Lower lobe of right lung (tissue), 2 donors: ENCODE data around the gene LRRN4. TPM values are rescaled to one million over a fixed set of nuclear protein-coding genes. Genes with fewer than 3 reads are reported as not detected.

Source experiments
- ATAC-seq, 2 donors: fragments of 200-7000 bp; cut with Tn5 transposase; one replicate each; pipeline ENCODE4 v1.9.1; 2020 to 2022; ENCODE audit warnings: mild to moderate bottlenecking in 2 of 2, moderate library complexity in 2 of 2
- DNase-seq: peaks from one replicate; pipeline ENCODE4 v3.0.0-alpha.2; 2020
- H3K27ac ChIP-seq: fragments of 200-600 bp; one replicate; pipeline ENCODE4 v1.8.0; 2022
- H3K27me3 ChIP-seq: fragments of 200-600 bp; one replicate; pipeline ENCODE4 v1.8.0; 2022; ENCODE audit warnings: low read depth
- H3K36me3 ChIP-seq: fragments of 200-600 bp; one replicate; pipeline ENCODE4 v1.8.0; 2022; ENCODE audit warnings: mild to moderate bottlenecking
- H3K4me1 ChIP-seq: fragments of 200-600 bp; one replicate; pipeline ENCODE4 v1.8.0; 2022
- H3K4me3 ChIP-seq: fragments of 200-600 bp; one replicate; pipeline ENCODE4 v1.8.0; 2022; ENCODE audit warnings: mild to moderate bottlenecking
- H3K9me3 ChIP-seq: fragments of 200-600 bp; one replicate; pipeline ENCODE4 v1.8.0; 2022
- intact Hi-C: fragments of 100-400 bp; cut with DNase I; formaldehyde crosslinking; loops from one replicate; pipeline ENCODE4 v1.11.0; 2022
- total RNA-seq: library from RNA; stranded (reverse); fragmentation: NEBNext Ultra II Directional; extraction: Animal tissue kit (Norgen Biotek cat#: 25700); gene quantifications from one replicate; pipeline ENCODE4 v1.2.1, GENCODE V29; 2021
- TF ChIP-seq, protein P1 (sequence below): fragments of 200-600 bp; IDR thresholded peaks from one replicate; pipeline ENCODE4 v1.8.0; 2022; ENCODE audit warnings: antibody characterized with exemption, mild to moderate bottlenecking
- donor health status: DM: no; HTN: yes; CAD: no; lungs with severe emphysema.

Gene LRRN4
- total RNA-seq, 1 donor from 2014 or later = 42.6 TPM

DNA sequence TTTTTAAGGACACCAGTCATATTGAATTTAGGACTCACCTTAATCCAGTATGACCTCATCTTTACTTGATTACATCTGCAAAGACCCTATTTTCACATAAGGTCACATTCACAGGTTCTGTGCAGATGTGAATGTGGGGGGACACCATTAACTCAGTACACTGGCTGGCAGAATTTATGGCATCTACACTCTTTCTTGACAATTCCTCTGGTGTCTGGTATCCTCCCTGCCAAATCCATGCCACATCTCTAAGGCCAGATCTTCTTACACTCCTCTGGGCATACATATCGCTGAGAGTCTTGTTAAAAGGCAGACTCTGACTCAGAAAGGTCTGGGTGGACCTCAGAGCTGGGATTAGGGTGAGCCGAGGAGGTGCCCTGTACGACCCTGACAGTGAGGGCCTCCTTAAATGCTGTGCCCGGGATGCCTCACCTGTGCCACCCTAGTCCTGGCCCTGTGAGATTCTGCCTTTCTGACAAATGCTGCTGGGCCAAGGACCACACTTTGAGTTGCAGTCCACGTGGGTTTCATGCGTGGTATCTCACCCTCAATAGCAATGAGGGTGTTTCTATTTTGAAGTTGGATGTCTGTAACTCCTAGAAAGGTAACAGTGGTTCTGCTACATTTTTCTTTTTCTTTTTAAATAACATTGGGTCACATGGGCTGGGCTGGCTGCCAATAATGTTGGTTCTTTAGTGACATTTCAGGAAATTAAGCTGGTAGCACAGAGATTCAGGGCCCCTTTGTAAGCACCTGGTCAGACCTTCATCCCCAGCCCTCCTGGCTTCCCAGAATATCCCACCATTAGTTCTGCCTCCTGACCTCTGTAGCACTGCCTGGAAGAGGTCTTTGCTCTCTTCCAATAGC, 17.2 kb upstream of the LRRN4 start:
- peak; percentile 27 to 35 for ATAC-seq
- H3K27ac ChIP-seq = no peak overlapping the region

DNA sequence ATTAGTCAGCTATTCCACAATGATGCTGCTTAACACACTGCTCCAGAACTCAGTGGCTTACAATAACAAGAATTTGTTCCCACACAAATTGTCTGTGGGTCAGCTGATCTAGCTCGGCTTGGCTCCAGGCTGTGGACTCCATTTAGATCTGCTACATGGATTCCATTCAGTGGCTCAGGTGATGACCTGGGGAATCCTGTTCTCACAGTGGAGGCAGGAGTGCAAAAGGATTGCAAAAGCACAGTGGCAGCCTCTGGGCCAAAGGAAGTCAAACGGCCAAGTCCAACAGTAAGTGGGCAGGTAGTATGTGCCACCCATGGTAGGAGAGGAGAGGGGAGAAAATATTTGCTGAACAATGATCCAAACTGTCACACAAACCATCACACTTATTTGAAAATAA, 15.8 kb upstream of the LRRN4 start:
- DNase-seq (no peak), ATAC-seq (no peak)
- no peaks in the 10 kb centered on the region for H3K27me3 ChIP-seq
- TF ChIP-seq, protein P1, sequence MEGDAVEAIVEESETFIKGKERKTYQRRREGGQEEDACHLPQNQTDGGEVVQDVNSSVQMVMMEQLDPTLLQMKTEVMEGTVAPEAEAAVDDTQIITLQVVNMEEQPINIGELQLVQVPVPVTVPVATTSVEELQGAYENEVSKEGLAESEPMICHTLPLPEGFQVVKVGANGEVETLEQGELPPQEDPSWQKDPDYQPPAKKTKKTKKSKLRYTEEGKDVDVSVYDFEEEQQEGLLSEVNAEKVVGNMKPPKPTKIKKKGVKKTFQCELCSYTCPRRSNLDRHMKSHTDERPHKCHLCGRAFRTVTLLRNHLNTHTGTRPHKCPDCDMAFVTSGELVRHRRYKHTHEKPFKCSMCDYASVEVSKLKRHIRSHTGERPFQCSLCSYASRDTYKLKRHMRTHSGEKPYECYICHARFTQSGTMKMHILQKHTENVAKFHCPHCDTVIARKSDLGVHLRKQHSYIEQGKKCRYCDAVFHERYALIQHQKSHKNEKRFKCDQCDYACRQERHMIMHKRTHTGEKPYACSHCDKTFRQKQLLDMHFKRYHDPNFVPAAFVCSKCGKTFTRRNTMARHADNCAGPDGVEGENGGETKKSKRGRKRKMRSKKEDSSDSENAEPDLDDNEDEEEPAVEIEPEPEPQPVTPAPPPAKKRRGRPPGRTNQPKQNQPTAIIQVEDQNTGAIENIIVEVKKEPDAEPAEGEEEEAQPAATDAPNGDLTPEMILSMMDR = no peak
- H3K9me3 ChIP-seq = no peaks in the 10 kb centered on the region
- H3K4me3 ChIP-seq = no peak overlapping the region
- intact Hi-C loops = no loop called here
- H3K36me3 ChIP-seq = no peaks in the 10 kb centered on the region
- peaks cover 6% of the 10 kb centered on the region for H3K4me1 ChIP-seq
- H3K27ac ChIP-seq = no peak overlapping the region

More for the DNA sequence above, 17.2 kb upstream of the LRRN4 start:
- H3K4me3 ChIP-seq = no peak overlapping the region
- TF ChIP-seq, protein P1 = no peak
- DNase-seq = no peak
- no peaks in the 10 kb centered on the region for H3K27me3 ChIP-seq
- H3K9me3 ChIP-seq = no peaks in the 10 kb centered on the region
- H3K36me3 ChIP-seq = no peaks in the 10 kb centered on the region
- intact Hi-C loops = no loop called here
- peaks cover 6% of the 10 kb centered on the region for H3K4me1 ChIP-seq

DNA sequence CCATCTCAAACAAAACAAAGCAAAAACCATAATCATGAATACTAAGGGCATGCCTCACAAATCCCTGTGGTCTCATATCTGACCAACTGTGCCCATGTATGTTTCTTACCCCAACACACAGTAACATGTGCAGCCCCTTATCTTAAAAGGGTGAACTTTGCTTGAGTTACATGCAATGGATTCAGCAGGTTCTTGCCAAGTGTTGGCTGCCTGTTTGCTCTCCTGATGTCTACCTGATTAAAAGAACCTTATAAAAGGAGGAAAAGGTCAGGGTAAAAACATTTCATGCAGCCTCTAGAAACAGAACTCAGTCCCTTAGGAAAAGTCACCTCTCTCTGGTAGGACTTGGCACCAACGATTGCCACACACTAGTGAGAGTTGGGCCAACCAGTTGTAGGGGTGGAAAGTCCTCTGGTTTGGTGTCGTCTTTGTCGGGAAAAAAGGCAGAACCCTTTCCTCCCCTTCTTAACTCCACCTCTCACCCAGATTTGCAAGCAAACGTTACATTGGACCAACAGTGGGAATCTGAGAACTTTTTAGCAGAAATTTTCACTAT, 14.0 kb upstream of the LRRN4 start:
- no peak overlapping the region for H3K27ac ChIP-seq
- H3K27me3 ChIP-seq = no peaks in the 10 kb centered on the region
- DNase-seq = no peak
- intact Hi-C loops = no loop called here
- no peaks in the 10 kb centered on the region for H3K9me3 ChIP-seq
- TF ChIP-seq, protein P1 = no peak
- H3K4me1 ChIP-seq = no peaks in the 10 kb centered on the region
- H3K36me3 ChIP-seq = no peaks in the 10 kb centered on the region
- H3K4me3 ChIP-seq = no peak overlapping the region
- no peak for ATAC-seq

DNA sequence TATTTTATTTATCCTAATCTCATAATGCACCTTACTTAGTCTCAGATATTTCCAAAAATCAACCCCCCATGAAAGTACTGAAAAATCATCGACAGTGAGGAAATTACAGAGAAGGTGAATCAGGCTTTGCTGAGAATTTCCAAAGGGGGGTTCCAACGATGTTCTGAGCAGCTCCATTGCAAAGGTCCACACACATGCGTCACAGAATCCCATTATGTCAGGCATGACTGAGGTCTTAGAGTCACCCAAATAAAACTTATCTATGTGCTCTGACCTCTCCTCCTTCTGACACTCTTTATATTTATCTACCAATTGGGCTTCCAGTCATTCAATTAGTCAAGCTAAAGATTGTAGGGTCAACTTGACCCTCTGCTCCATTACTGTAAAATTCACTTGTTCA, 12.7 kb upstream of the LRRN4 start:
- Histone ChIP-seq H3K4me3 (no peak overlapping the region), H3K27me3 (no peaks in the 10 kb centered on the region), H3K4me1 (no peaks in the 10 kb centered on the region), H3K27ac (no peak overlapping the region), H3K36me3 (no peaks in the 10 kb centered on the region), H3K9me3 (no peaks in the 10 kb centered on the region)
- DNase-seq = no peak
- no peak for ATAC-seq
- TF ChIP-seq, protein P1 = no peak
- intact Hi-C loops = no loop called here

DNA sequence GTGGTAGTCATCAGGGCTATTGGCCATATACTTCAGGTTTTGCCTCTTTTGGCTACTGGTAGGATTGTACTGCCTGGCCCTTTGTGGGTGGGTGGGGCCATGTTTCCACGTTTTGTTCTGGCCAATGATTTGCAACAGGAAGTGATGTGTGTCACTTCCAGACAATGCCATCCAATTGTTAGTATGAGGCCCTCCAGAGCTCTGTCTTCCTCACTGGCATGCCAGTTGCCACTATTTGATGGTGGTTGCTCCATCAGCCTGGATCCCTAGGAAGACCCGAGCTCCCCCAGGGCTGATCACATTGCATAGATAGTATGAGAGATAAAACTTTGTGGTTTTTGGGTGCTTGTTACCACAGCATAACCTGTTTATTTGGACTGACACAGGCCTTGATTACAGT, 7.7 kb upstream of the LRRN4 start:
- intact Hi-C loops = no loop called here
- Histone ChIP-seq H3K27me3 (peaks cover 7% of the 10 kb centered on the region), H3K4me1 (no peaks in the 10 kb centered on the region), H3K4me3 (no peak overlapping the region), H3K9me3 (no peaks in the 10 kb centered on the region), H3K36me3 (no peaks in the 10 kb centered on the region), H3K27ac (no peak overlapping the region)
- ATAC-seq (no peak), DNase-seq (no peak)
- TF ChIP-seq, protein P1 = no peak
